Measurements from ENCODE around the gene NUP210. TPM values are rescaled to one million over a fixed set of nuclear protein-coding genes. Genes with fewer than 3 reads are reported as not detected.

The NUP210 gene
- total RNA-seq, 4 donors from 2014 or later = 9.8 to 24.6 (median 17.7) TPM

GRCh38 chr3:13462822-13463221 lies 42.7 kb upstream of the NUP210 start:
- Histone ChIP-seq H3K27ac (no peak overlapping the region), H3K4me3 (replicated peaks in 1 of 3) (no peak overlapping the region), H3K9me3 (no peaks in the 10 kb centered on the region), H3K4me1 (no peaks in the 10 kb centered on the region), H3K36me3 (no peaks in the 10 kb centered on the region), H3K27me3 (no peaks in the 10 kb centered on the region)
- intact Hi-C loops (cut with DNase I) = no loop called here
- DNase-seq = no peak
- 70 to 78% methylated on average over 5 of the region's 5 CpGs for WGBS, 2 donors
- TF ChIP-seq POLR2A (IDR thresholded peaks at IDR 0.05) (no peak), CTCF (IDR thresholded peaks at IDR 0.05) (no peak)

GRCh38 chr3:13462125-13462629 lies 42.1 kb upstream of the NUP210 start:
- Histone ChIP-seq H3K27ac (no peak overlapping the region), H3K9me3 (no peaks in the 10 kb centered on the region)
- 87 to 90% methylated on average over 8 of the region's 8 CpGs for WGBS, 2 donors

DNA sequence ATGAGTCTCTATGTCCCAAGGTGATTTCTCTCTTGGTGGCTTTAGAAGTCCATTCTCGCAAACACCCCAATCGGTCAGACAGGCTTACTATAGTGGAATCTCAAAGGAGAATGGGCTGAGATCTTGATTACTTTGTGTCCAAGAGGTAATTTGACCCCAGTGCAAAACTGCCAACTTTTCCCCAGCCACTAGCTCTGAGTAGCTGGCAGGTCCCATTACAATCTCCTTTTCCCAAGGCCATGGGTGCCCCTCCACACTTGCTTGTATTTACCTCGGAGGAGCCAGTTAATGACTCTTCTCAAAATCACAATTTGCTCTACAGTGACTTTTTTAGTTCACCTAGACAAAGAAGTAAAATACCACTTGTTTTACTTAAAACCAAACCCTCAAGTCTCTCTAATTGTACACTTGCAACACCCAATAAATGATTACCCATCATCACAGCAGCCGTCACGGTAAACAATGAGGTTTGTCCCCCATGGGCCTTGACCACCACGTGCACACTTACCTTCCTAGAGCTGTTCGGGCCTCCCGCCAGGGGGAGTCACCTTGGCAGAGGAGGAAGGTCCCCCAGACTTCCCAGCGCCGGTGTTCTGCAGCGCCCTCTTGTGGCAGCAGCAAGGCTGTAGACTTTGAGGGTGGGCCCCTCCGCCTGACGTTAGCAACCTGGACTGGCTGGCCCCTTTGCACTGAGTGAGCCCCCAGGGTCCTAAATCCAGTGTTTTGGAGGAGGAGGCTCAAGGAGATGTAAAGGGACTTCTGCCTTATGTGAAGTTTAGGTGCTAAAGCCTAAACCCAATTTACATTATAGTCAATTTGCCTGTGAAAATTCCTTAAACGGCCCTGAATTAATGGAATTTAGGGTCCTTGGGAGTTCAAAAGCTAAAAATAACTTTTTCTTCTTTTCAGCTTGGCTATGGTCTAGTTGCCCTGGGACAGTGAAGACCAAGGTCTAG lies 41.3 kb upstream of the NUP210 start:
- peak; percentile 62 to 74 for DNase-seq
- no peaks in the 10 kb centered on the region for H3K9me3 ChIP-seq
- 37 to 44% methylated on average over 9 to 14 of the region's 14 CpGs for WGBS, 2 donors
- no peak overlapping the region for H3K27ac ChIP-seq
- no peaks in the 10 kb centered on the region for H3K4me1 ChIP-seq
- TF ChIP-seq CTCF (IDR thresholded peaks at IDR 0.05) (peak in 5 of 6 experiments; percentile 17 to 60 (median 48)), POLR2A (IDR thresholded peaks at IDR 0.05) (no peak)
- H3K4me3 ChIP-seq (replicated peaks in 1 of 3) = no peak overlapping the region
- H3K27me3 ChIP-seq = no peaks in the 10 kb centered on the region
- intact Hi-C loops (cut with DNase I) = no loop called here
- no peaks in the 10 kb centered on the region for H3K36me3 ChIP-seq

More at GRCh38 chr3:13462125-13462629, 42.1 kb upstream of the NUP210 start:
- no peaks in the 10 kb centered on the region for H3K4me1 ChIP-seq
- H3K36me3 ChIP-seq = no peaks in the 10 kb centered on the region
- no peak for DNase-seq
- H3K27me3 ChIP-seq = no peaks in the 10 kb centered on the region
- H3K4me3 ChIP-seq (replicated peaks in 1 of 3) = no peak overlapping the region
- intact Hi-C loops (cut with DNase I) = no loop called here
- TF ChIP-seq CTCF (IDR thresholded peaks at IDR 0.05) (no peak), POLR2A (IDR thresholded peaks at IDR 0.05) (no peak)

GRCh38 chr3:13460341-13460736 lies 40.2 kb upstream of the NUP210 start:
- DNase-seq = no peak
- Histone ChIP-seq H3K36me3 (no peaks in the 10 kb centered on the region), H3K27me3 (no peaks in the 10 kb centered on the region), H3K4me1 (no peaks in the 10 kb centered on the region), H3K9me3 (no peaks in the 10 kb centered on the region), H3K27ac (no peak overlapping the region), H3K4me3 (replicated peaks in 1 of 3) (no peak overlapping the region)
- intact Hi-C loops (cut with DNase I) = no loop called here
- WGBS, 2 donors = 98 to 99% methylated on average over 5 to 6 of the region's 7 CpGs
- no peak for TF ChIP-seq CTCF (IDR thresholded peaks at IDR 0.05)
- no peak for TF ChIP-seq POLR2A (IDR thresholded peaks at IDR 0.05)

All from thyroid gland (tissue), 4 donors.